Measurements from ENCODE around the gene MET. TPM values are rescaled to one million over a fixed set of nuclear protein-coding genes. Genes with fewer than 3 reads are reported as not detected.

MET gene
- total RNA-seq, 1 experiment from 2014 or later = 200 TPM

DNA sequence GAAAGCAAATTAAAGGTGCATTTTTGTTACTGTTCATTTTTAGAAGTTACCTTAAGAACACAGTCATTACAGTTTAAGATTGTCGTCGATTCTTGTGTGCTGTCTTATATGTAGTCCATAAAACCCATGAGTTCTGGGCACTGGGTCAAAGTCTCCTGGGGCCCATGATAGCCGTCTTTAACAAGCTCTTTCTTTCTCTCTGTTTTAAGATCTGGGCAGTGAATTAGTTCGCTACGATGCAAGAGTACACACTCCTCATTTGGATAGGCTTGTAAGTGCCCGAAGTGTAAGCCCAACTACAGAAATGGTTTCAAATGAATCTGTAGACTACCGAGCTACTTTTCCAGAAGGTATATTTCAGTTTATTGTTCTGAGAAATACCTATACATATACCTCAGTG, 99.6 kb downstream of the MET start (continued):
- TF ChIP-seq, protein P1, sequence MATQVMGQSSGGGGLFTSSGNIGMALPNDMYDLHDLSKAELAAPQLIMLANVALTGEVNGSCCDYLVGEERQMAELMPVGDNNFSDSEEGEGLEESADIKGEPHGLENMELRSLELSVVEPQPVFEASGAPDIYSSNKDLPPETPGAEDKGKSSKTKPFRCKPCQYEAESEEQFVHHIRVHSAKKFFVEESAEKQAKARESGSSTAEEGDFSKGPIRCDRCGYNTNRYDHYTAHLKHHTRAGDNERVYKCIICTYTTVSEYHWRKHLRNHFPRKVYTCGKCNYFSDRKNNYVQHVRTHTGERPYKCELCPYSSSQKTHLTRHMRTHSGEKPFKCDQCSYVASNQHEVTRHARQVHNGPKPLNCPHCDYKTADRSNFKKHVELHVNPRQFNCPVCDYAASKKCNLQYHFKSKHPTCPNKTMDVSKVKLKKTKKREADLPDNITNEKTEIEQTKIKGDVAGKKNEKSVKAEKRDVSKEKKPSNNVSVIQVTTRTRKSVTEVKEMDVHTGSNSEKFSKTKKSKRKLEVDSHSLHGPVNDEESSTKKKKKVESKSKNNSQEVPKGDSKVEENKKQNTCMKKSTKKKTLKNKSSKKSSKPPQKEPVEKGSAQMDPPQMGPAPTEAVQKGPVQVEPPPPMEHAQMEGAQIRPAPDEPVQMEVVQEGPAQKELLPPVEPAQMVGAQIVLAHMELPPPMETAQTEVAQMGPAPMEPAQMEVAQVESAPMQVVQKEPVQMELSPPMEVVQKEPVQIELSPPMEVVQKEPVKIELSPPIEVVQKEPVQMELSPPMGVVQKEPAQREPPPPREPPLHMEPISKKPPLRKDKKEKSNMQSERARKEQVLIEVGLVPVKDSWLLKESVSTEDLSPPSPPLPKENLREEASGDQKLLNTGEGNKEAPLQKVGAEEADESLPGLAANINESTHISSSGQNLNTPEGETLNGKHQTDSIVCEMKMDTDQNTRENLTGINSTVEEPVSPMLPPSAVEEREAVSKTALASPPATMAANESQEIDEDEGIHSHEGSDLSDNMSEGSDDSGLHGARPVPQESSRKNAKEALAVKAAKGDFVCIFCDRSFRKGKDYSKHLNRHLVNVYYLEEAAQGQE (IDR thresholded peaks at IDR 0.05; ENCODE audit: low read depth) = no peak
- TF ChIP-seq RAD21 (IDR thresholded peaks at IDR 0.05; ENCODE audit: low read depth) (no peak), CEBPB (IDR thresholded peaks at IDR 0.05; ENCODE audit: low read depth) (no peak; the same call in 1 of the 2 replicates), FOSL1 (IDR thresholded peaks at IDR 0.05; ENCODE audit: low read depth) (no peak), ELF1 (IDR thresholded peaks at IDR 0.05; ENCODE audit: borderline replicate concordance, low read depth) (no peak), CBX3 (IDR thresholded peaks at IDR 0.05; ENCODE audit: low read depth) (no peak), ZNF274 (IDR thresholded peaks at IDR 0.05; ENCODE audit: low read depth, low read length) (no peak)
- TF ChIP-seq, protein P2, sequence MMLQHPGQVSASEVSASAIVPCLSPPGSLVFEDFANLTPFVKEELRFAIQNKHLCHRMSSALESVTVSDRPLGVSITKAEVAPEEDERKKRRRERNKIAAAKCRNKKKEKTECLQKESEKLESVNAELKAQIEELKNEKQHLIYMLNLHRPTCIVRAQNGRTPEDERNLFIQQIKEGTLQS (IDR thresholded peaks at IDR 0.05) = no peak

DNA sequence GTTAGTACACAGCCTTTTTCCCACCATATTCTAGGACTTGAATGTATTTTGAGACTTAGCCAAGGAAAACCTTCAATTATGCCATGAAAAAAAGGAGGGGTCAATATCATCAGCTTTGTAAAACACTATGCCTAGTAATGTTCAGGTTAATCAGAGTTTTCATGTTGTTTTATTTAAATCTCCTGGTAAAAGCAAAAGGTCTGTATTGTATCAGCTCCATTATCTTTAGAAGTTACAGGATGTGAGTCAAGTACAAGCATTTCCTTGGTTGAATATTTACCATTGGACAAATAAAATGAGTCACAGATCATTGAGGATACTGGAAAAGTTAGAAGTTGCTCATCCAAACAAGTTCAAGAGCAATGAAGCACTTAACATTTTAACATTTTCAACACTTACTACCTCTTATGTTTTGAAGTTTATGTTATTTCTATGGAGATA, 100.4 kb downstream of the MET start:
- peak overlapping the region; percentile 36 for H3K9ac ChIP-seq (ENCODE audit: low read length)
- RAD21 ChIA-PET (ENCODE audit: low non-redundant PET in 1 of 2, low total read pairs in 2 of 2, uncharacterized antibody in 2 of 2, unreplicated experiment in 2 of 2) = interaction anchor here in 1 of 2 experiments (0.5 kb wide), 1 partner anchor 101 kb away, joined by 4 read pairs; no protein-coding TSS in a partner anchor
- TF ChIP-seq, protein P3, sequence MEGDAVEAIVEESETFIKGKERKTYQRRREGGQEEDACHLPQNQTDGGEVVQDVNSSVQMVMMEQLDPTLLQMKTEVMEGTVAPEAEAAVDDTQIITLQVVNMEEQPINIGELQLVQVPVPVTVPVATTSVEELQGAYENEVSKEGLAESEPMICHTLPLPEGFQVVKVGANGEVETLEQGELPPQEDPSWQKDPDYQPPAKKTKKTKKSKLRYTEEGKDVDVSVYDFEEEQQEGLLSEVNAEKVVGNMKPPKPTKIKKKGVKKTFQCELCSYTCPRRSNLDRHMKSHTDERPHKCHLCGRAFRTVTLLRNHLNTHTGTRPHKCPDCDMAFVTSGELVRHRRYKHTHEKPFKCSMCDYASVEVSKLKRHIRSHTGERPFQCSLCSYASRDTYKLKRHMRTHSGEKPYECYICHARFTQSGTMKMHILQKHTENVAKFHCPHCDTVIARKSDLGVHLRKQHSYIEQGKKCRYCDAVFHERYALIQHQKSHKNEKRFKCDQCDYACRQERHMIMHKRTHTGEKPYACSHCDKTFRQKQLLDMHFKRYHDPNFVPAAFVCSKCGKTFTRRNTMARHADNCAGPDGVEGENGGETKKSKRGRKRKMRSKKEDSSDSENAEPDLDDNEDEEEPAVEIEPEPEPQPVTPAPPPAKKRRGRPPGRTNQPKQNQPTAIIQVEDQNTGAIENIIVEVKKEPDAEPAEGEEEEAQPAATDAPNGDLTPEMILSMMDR (IDR thresholded peaks at IDR 0.05 in 2 of 3, conservative IDR thresholded peaks at IDR 0.05 in 1 of 3; ENCODE audit: borderline replicate concordance in 1 of 3, insufficient read depth in 1 of 3, low read depth in 2 of 3, low read length in 2 of 3) = no peak
- TF ChIP-seq ELF1 (IDR thresholded peaks at IDR 0.05; ENCODE audit: borderline replicate concordance, low read depth) (peak; percentile 18; the same call in 1 of the 2 replicates), ZNF274 (IDR thresholded peaks at IDR 0.05; ENCODE audit: low read depth, low read length) (no peak), EZH2 (IDR thresholded peaks at IDR 0.05) (no peak), SRF (IDR thresholded peaks at IDR 0.05; ENCODE audit: low read depth) (peak; percentile 71), POLR2A (IDR thresholded peaks at IDR 0.05; ENCODE audit: borderline replicate concordance, extremely low read depth, insufficient read depth, insufficient read length) (no peak), JUND (IDR thresholded peaks at IDR 0.05) (peak; percentile 99), EGR1 (IDR thresholded peaks at IDR 0.05; ENCODE audit: low read depth) (peak; percentile 37; the same call in 1 of the 2 replicates), TCF7L2 (IDR thresholded peaks at IDR 0.05; ENCODE audit: borderline replicate concordance, extremely low read depth, insufficient read depth, insufficient read length) (no peak), CEBPB (IDR thresholded peaks at IDR 0.05; ENCODE audit: low read depth) (peak; percentile 74), ZFX (IDR thresholded peaks at IDR 0.05) (no peak), SIN3A (IDR thresholded peaks at IDR 0.05; ENCODE audit: low read depth) (no peak; the same call in 1 of the 2 replicates), FOSL1 (IDR thresholded peaks at IDR 0.05; ENCODE audit: low read depth) (peak; percentile 97), CBX3 (IDR thresholded peaks at IDR 0.05; ENCODE audit: low read depth) (peak; percentile 80), SP1 (IDR thresholded peaks at IDR 0.05; ENCODE audit: low read depth) (peak; percentile 99)
- TF ChIP-seq, protein P2 (IDR thresholded peaks at IDR 0.05) = 0 out of 2 replicates have a peak, but pooled peaks have one; percentile 22
- TF ChIP-seq, protein P4, sequence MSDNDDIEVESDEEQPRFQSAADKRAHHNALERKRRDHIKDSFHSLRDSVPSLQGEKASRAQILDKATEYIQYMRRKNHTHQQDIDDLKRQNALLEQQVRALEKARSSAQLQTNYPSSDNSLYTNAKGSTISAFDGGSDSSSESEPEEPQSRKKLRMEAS (IDR thresholded peaks at IDR 0.05) = peak; percentile 65

More for the DNA sequence above, 100.4 kb downstream of the MET start:
- Histone ChIP-seq H3K27ac (ENCODE audit: low read depth, low read length) (peak overlapping the region; percentile 97), H3K4me3 (replicated peaks in 1 of 2; ENCODE audit: low read depth in 1 of 2, low read length in 2 of 2) (peak overlapping the region in 1 of 2 experiments; percentile 8; a peak in 1 of 4 replicates), H3K4me1 (ENCODE audit: control insufficient read depth in 1 of 2, insufficient read depth in 2 of 2, low read length in 2 of 2) (peaks cover 78 to 95% of the 10 kb centered on the region in 2 experiments), H2AFZ (ENCODE audit: low read depth, low read length, poor library complexity, severe bottlenecking) (no peak overlapping the region), H4K20me1 (ENCODE audit: insufficient read depth) (no peaks in the 10 kb centered on the region), H3K9me2 (ENCODE audit: insufficient read depth) (no peaks in the 10 kb centered on the region), H3K9me3 (ENCODE audit: control insufficient read depth in 1 of 2, insufficient read depth in 1 of 2, low read depth in 1 of 2, low read length in 2 of 2) (no peaks in the 10 kb centered on the region), H3K4me2 (ENCODE audit: low read length) (peak overlapping the region; percentile 53), H3K36me3 (ENCODE audit: control insufficient read depth in 1 of 2, insufficient read depth in 2 of 2, low read length in 2 of 2) (peaks cover 0 to 52% of the 10 kb centered on the region in 2 experiments; a peak in 2 of 4 replicates), H3K79me2 (ENCODE audit: insufficient read depth, low read length) (peaks cover 44% of the 10 kb centered on the region), H3K27me3 (ENCODE audit: insufficient read depth, low read length) (no peaks in the 10 kb centered on the region)
- ChIA-PET POLR2A (interaction anchor here (1.5 kb wide), 2 partner anchors 9 to 246 kb away, joined by 3 to 8 read pairs; no protein-coding TSS in a partner anchor), CTCF (interaction anchor here (0.6 kb wide), 1 partner anchor 10 kb away, joined by 3 read pairs; no protein-coding TSS in a partner anchor)
- intact Hi-C loops (cut with micrococcal nuclease) = loop anchor here (10.0 kb wide), 1 partner anchor 98 kb away; the partner anchor contains the start of gene MET
- ATAC-seq (peak; percentile 47), DNase-seq (ENCODE audit: low read depth, low spot score) (peak; percentile 77)
- no TSS peak for BruUV-seq (replicated peaks)

All from HCT116 (cell line).